Renal cortex interstitium (tissue), 15 donors: ENCODE results near the gene GFRA1. TPM values are rescaled to one million over a fixed set of nuclear protein-coding genes. Genes with fewer than 3 reads are reported as not detected.
A peak's percentile ranks its signal among the peaks of the same experiment; 100 is the strongest.

Experiments
- DNase-seq, 11 donors: peaks; one replicate each; pipeline ENCODE4 v3.0.0-alpha.2; 2013; ENCODE audit warnings: low read depth in 9 of 11, low spot score in 4 of 11; ENCODE audit errors: extremely low read depth in 1 of 11
- long read RNA-seq, 16 experiments: transcript quantifications; one replicate each; lab custom pipeline, GENCODE V29; 2026
- polyA plus RNA-seq, 3 donors: library from polyadenylated mRNA; unstranded; fragments of 120-200 nt; gene quantifications; one replicate each; pipeline ENCODE4 v1.2.1, GENCODE V29; 2013; ENCODE audit not compliant: insufficient read length in 3 of 3

The GFRA1 gene, protein sequence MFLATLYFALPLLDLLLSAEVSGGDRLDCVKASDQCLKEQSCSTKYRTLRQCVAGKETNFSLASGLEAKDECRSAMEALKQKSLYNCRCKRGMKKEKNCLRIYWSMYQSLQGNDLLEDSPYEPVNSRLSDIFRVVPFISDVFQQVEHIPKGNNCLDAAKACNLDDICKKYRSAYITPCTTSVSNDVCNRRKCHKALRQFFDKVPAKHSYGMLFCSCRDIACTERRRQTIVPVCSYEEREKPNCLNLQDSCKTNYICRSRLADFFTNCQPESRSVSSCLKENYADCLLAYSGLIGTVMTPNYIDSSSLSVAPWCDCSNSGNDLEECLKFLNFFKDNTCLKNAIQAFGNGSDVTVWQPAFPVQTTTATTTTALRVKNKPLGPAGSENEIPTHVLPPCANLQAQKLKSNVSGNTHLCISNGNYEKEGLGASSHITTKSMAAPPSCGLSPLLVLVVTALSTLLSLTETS
- polyA plus RNA-seq, result 10 to 100 TPM; 27.1 to 30.2 (median 29.2) TPM
- long read RNA-seq, donor 1, full-length matches to known transcripts, result 3 of 3 reads
- long read RNA-seq, donor 1, partial matches to known transcripts, result 0 of 3 reads
- long read RNA-seq, donor 1, other reads (novel, unspliced or antisense), result 0 of 3 reads
- long read RNA-seq, donor 2, result 0 reads
- long read RNA-seq, donor 3, full-length matches to known transcripts, result 2 of 2 reads
- long read RNA-seq, donor 3, partial matches to known transcripts, result 0 of 2 reads
- long read RNA-seq, donor 3, other reads (novel, unspliced or antisense), result 0 of 2 reads
- long read RNA-seq, donor 4, result 0 reads
- long read RNA-seq, donor 5, result 0 reads
- long read RNA-seq, donor 6, full-length matches to known transcripts, result 2 of 2 reads
- long read RNA-seq, donor 6, partial matches to known transcripts, result 0 of 2 reads
- long read RNA-seq, donor 6, other reads (novel, unspliced or antisense), result 0 of 2 reads
- long read RNA-seq, donor 7, result 0 reads
- long read RNA-seq, donor 8, full-length matches to known transcripts, result 3 of 3 reads
- long read RNA-seq, donor 8, partial matches to known transcripts, result 0 of 3 reads
- long read RNA-seq, donor 8, other reads (novel, unspliced or antisense), result 0 of 3 reads
- long read RNA-seq, donor 9, full-length matches to known transcripts, result 1 of 1 reads
- long read RNA-seq, donor 9, partial matches to known transcripts, result 0 of 1 reads
- long read RNA-seq, donor 9, other reads (novel, unspliced or antisense), result 0 of 1 reads
- long read RNA-seq, donor 10, full-length matches to known transcripts, result 3 of 3 reads
- long read RNA-seq, donor 10, partial matches to known transcripts, result 0 of 3 reads
- long read RNA-seq, donor 10, other reads (novel, unspliced or antisense), result 0 of 3 reads
- long read RNA-seq, donor 11, full-length matches to known transcripts, result 5 of 5 reads
- long read RNA-seq, donor 11, partial matches to known transcripts, result 0 of 5 reads
- long read RNA-seq, donor 11, other reads (novel, unspliced or antisense), result 0 of 5 reads
- long read RNA-seq, donor 12, result 0 reads
- long read RNA-seq, donor 13, result 0 reads
- long read RNA-seq, donor 14, full-length matches to known transcripts, result 4 of 4 reads
- long read RNA-seq, donor 14, partial matches to known transcripts, result 0 of 4 reads
- long read RNA-seq, donor 14, other reads (novel, unspliced or antisense), result 0 of 4 reads
- long read RNA-seq, donor 15, full-length matches to known transcripts, result 1 of 1 reads
- long read RNA-seq, donor 15, partial matches to known transcripts, result 0 of 1 reads
- long read RNA-seq, donor 15, other reads (novel, unspliced or antisense), result 0 of 1 reads
- long read RNA-seq, donor 16, full-length matches to known transcripts, result 6 of 12 reads
- long read RNA-seq, donor 16, partial matches to known transcripts, result 6 of 12 reads
- long read RNA-seq, donor 16, other reads (novel, unspliced or antisense), result 0 of 12 reads

DNA sequence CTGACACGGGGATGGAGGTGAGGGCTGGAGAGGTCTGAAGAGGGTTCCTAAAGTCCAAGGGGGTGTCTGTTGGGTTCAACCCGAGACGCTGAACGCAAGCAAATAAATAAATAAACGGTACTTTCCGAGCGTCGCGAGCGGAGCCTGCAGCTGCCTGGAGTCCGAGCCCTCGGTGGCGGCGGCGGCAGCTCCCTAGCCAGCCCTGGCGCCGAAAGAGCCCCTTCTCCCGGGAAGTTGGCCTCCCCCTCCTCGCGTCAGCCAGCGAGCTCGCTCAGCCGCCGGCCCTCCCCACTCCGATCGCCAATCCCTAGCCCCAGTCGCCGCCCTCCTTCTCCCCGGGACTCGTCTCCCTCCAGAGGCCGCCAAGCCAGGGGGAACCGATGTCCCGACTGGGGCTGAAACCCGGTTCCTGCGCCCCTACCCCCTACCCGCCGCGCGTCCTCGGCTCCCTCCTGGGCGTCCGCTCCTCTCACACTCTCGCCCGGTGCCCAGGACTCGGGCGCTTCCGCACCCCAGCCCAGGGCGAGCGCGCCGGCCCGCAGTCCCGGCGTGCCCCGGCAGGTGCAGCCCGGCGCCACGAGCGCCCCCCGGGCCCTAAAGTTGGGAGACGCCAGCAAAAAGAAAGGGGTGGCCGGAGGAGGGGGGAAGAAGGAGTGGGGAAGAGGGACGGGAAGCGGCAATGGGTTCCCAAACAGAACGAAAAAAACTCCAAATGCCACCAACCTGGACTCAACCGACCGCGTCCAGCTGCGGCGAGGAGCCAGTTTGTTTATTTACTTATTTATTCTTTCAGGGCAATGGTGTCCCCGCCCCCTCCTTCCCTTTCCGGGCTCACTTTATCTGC lies at the start of gene GFRA1:
Gene GFRA1 (minus strand): TSS at position 767 of the 844 bp plus-strand sequence. CDS start 1,177 bp downstream, outside the sequence.
- DNase-seq, result no peak

DNA sequence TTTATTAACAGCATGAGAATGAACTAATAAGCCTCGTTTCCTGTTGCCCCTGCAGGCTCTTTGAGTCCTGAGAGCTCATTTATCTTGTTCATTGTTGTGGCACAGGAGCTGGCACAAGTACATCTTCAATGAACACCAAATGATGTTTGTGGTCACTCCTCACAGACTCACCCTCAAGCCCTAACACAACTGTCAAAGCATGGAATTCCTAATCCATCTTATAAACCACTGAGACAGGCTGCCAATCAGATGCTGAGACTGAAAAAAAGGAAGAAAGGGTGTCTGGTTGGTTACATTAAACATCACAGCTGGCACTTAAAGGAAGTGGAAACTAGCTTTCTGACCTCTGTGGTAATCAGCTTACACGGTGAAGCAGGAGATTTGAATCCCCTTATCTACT lies 43.5 kb upstream of the GFRA1 start:
- DNase-seq, result no peak

DNA sequence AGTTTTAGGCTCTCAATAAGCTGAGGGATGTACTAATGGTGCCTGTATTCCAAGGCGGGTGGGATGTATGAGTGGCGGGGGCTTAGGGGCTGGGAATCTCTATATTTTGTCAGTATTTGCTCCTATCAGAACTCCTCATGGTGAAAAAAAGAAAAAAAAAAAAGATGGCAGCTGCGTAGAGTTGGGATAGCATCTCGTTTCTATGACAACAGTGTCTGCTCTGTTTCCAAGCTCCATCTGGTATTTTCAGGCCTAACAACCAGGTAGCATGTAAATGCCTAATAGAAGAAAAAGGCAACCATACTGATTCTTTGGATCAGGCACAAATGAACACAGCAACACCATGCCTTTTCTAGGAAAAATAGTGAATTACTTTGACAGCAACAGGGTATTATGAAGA lies 39.5 kb upstream of the GFRA1 start:
- DNase-seq, result no peak

DNA sequence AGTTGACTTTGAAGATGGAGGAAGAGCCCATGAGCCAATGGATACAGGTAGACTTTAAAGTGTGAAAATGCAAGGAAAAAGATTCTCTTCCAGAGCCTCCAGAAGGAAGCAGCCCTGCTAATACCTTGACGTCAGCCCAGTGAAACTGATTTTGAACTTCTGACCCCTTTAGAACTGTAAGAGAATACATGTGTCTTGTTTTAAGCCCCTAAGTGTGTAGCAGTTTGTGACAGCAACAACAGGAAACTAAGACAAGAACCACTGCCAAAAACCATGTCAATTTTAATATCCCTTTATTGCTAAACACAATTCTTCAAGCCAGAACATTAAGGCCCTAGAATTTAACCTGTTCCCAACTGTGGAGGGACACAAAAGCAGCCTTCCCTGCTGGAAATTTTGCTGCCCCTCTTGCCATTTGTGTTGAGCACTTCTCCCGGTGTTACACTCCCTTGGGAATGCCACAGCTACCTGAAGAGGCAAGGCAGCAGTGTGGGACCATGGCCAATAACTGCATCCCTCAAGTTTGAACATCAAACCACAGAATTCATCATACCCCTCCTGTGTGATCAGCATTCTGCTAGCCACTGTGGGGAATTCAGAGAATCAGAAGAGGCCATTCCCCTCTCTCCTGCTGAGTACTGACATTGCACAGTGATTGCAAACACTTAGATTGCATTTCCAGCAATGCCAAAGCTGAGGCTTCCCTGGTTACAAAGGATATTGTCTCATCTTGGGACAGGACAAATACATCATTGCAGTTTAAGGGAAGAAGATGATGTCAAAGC lies 38.9 kb upstream of the GFRA1 start:
- no peak for DNase-seq

DNA sequence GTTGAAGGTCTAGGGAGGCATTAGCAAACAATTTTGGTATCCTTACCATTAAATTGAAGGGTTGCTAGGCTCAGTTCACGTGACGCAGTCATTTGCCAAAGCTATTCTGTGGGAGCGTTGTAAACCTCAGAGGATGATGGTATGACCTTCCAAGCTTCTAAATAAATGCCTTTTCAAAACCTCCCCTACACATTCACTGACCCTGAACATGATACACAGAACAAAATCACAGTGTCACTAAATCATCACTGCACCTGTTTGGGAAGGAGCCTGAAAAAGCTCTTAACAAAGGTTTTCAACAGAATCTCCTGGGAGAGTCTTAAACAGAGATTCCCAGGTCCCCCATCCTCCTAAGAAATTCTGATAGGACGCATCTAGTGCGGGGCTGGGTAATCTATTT lies 38.0 kb upstream of the GFRA1 start:
- peak in 2 of 11 donors; percentile 3 to 19 for DNase-seq

DNA sequence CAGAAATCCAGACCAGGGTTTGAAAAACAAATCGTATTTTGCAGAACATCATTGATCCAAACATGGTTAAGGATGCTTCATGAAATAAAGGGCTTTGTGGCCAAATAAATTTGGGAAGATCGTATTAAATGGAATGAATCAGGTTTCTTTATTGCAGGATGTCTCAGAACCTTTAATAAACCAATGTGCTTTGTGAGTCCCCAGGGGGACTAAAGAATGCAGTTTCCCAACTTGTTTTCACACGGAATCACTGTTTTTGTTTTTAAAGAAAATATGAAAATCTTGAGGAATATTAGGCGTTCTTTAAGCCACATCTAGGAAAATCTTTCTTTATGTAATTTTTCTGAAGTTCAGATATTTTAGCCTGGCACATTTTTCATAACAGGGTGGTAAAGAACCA lies 34.4 kb upstream of the GFRA1 start:
- no peak for DNase-seq

DNA sequence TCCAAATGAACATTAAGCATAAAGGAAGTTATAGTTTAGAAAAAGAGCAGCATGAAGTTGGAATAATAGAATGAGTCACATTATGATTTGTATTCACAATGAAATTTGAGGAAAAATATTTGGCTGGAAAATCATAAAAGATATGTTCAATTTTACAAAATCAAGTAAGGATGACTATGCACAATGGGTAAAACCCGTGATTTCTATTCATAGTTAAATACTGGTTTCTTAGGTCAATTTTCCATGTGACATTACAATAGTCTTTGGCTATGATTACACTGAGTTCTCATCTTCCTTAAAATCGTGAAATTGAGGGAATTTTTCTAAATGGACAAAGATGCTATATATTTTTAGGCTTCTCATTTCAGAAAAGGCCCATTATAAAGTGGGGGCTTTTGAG lies 33.8 kb upstream of the GFRA1 start:
- no peak for DNase-seq

DNA sequence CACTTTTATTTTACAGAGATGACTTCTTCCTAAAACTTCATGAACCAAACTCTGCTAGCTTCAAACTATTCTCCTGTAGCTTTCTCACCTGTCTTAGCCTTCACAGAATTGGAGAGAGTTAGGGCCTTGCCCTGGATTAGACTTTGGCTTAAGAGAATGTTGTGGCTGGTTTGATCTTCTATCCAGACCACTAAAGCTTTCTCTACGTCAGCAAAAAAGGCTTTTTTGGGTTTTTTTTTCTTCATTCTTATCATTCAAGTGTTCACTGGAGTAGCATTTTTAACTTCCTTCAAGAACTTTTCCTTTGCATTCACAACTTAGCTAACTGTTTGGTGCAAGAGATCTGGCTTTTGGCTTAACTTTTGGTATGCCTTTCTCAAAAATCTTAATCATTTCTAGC lies 31.9 kb upstream of the GFRA1 start:
- DNase-seq, result no peak

DNA sequence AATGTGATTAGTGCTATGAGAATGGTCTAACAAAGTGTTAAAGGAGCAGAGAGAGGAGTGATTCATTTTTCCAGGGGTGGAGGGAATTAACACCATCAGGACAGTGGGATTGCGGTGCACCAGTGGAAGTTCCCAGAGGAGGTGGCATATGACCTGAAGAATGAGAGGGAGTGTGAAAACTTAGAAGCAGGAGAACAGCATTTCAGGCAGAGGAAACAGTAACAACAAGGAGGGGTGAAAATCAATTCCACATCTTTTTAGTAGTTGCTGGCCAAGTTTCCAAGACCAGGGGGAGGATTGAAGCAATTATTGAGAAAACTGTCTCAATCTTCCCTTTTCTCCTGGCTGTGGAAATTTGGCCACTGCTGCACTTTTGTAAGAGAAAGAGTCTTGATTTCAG lies 27.5 kb upstream of the GFRA1 start:
- DNase-seq, result no peak

DNA sequence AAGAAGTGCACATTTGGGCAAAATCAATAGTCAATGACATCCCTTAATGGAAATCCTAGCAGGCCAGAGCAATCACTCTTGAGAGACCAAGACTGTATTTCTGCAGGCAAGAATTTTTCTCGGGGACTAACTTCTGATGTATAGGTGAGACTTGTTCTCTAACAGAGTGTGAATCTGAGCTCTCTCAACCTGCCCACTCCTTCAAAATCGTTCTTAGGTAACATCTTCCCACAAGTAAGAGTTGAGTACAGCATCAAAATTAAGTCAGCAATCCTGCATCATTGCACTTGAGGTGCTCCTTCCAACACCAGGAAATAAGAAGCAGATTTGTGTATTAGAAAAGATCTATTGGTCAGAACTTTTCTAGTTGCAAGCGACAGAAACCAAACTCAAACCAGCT lies 25.6 kb upstream of the GFRA1 start:
- DNase-seq, result no peak

DNA sequence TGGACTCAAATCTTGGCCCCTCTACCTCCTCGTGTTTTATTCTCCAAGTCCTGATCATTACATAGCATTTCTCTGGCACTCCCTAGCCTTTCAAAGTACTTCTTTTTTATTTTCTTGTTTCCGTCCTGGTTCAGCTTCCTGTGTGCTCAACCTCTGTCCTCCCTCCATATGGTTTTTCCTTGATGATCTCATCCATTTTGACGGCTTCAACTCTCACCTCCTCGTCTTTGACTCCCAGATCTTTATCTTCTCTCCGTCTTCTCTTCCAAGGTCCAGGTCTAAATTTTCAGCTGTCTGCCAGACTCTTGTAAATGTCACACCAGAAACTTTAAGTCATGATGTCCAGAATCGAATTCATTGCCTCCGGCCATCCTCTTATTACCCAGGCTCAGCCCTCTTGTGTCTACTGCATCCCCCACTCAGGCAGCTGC lies 23.3 kb upstream of the GFRA1 start:
- no peak for DNase-seq

DNA sequence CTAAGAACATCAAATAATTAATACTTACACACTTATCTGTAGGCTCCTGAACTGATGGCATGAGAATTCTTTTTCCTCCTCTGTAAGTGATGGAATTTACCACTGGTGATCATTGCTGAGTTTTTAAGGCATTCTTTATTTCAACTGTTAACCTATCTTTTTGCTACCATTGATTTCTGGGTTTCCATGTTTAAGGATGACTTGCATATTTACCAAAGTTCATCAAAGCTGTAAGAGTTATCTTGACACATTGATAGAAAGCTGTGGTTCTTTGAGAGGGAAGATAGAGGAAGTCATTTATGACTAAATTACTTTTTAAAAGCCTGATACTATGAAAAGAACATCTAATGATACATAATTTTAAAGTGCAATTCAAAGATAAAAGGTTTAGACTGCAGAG lies 19.5 kb upstream of the GFRA1 start:
- no peak for DNase-seq

DNA sequence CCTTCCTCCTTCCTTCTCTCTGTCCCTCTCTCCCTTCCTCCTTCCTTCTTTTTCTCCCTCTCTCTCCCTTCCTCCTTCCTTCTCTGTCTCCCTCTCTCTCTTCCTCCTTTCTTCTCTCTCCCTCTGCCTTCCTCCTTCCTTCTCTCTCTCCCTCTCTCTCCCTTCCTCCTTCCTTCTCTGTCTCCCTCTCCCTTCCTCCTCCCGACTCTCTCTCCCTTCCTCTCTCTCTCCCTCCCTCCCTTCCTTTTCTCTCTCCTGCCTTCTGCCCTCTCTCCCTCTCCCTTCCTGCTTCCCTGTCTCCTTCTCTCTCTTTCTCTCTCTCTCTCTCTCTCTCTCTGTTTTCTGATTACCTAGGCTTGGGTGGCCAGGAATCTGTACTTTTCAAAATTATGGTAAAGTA lies 16.6 kb upstream of the GFRA1 start:
- no peak for DNase-seq

DNA sequence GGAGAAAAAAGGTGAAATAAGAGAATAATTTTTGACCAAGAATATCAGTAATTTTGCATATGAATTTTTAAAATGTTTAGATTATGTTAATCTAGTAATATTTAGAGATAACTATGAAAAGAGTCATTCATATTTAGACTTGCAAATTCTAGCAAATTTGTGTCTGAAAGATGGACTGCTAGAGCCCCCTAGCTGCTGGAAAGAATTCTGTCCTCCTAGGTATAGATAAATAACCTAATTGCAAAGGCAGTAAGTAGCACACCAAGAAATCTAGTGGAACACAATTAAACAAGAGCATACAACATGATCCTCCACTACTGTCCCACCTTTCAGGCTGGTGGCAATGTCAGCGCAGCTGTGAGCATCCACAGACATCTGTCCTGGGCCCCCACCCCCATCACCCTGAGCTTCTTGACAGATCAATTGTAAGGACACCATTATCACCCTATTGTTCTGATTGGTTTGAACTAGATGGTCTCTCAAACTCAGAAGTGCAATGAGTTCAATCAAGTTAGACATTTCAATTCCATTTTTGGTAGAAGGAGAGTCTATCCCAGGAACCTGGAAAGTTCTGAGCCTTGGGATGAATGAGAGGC lies 15.0 kb upstream of the GFRA1 start:
- no peak for DNase-seq

DNA sequence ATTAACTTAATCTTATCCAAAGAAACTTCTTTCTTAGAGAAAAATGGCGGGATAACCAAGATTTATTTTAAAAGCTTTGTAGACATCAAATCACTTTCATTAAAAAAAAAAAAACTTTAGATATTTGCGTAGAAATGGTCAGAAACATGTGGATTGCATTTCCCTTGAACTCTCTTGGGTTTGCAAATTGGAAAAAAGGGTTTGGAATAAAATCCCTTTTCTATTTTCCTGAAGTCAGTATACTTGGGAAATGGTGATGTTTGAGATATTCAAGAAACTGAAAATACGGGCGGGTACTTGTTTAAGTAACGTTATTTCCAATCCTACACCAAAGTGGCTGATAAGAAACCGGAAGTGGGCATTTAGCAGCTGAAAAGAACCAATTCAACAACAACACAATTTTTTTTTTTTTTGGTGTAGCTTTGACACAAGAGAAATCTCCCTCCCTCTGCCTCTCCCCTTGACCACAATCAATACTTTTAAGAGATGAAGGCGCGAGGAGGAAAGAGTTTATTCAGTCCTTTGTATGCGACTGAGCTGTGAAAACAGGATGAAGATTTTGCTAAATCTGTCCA lies 13.7 kb upstream of the GFRA1 start:
- DNase-seq, result no peak

DNA sequence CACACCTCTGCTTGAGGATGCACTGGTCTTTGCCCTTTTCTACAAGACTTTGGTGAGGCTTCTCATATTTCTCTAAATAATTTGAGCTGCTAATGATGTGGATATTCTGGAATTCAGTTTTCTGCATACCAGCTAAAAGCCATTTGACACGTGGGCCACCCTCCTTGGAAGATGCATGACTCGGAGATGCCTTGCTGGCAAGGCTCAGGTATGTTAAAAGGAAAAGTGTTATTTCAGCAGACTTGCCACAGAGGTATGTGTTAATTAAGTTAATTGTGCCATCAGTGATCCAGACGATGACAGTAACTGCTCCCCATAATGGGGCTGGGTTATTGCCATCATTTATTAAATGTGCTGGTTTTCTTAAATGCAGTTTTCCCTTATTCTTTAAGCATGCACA lies 8.8 kb upstream of the GFRA1 start:
- DNase-seq, result no peak
